Tibial nerve (tissue), 3 donors: ENCODE data around the gene EMID1.

Source experiments
- POLR2A ChIP-seq, 2 donors: fragments of 450-650 bp; IDR thresholded peaks; one replicate each; pipeline ENCODE4 v1.6.1; 2017; ENCODE audit warnings: antibody characterized with exemption in 2 of 2, mild to moderate bottlenecking in 2 of 2, moderate library complexity in 2 of 2
- TF ChIP-seq, protein P1 (sequence below), 5 experiments: fragments of 200-600 bp in 3 of 5; fragments of 450-650 bp in 2 of 5; sonication (generic) in 3 of 5; IDR thresholded peaks; one replicate each; pipeline ENCODE4 v1.5.1; 2016 to 2019; ENCODE audit warnings: antibody characterized with exemption in 5 of 5, mild to moderate bottlenecking in 3 of 5, moderate library complexity in 2 of 5

DNA sequence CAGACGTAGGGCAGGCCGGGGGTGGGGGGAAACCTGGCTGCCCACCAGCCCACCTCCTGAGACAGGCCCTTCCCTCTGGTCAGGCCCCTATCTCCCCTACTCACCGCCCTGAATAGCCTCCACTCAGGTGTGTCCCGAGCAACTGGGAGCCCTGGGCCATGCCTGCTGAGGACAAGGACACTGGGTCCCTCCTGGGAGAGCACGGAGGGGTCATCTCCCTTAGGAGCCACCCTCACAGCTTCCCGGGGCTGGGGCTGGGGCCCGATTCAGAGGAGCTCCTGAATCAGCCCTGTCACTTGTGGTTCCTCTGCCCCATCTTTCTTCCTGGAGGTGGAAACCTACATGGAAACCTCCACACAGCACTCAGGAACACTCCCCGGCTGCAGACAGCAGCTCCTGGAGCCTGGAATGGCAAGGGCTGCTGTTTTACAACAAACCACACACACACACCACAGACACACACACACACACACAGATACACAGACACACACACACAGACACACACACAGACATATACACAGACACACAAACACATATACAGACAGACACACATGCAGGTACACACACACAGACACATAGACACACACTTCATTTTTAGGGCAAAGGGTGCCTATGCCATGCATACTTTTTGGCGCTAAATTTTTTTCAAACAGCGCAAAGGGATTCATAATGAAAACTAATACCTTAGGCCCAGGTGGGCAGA lies 9.6 kb upstream of the EMID1 start:
- TF ChIP-seq, protein P1, sequence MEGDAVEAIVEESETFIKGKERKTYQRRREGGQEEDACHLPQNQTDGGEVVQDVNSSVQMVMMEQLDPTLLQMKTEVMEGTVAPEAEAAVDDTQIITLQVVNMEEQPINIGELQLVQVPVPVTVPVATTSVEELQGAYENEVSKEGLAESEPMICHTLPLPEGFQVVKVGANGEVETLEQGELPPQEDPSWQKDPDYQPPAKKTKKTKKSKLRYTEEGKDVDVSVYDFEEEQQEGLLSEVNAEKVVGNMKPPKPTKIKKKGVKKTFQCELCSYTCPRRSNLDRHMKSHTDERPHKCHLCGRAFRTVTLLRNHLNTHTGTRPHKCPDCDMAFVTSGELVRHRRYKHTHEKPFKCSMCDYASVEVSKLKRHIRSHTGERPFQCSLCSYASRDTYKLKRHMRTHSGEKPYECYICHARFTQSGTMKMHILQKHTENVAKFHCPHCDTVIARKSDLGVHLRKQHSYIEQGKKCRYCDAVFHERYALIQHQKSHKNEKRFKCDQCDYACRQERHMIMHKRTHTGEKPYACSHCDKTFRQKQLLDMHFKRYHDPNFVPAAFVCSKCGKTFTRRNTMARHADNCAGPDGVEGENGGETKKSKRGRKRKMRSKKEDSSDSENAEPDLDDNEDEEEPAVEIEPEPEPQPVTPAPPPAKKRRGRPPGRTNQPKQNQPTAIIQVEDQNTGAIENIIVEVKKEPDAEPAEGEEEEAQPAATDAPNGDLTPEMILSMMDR (IDR thresholded peaks at IDR 0.05): no peak
- no peak for TF ChIP-seq POLR2A (IDR thresholded peaks at IDR 0.05)
